HepG2 (cell line): ENCODE results near the gene MDP1. TPM values are rescaled to one million over a fixed set of nuclear protein-coding genes. Genes with fewer than 3 reads are reported as not detected.
A peak's percentile ranks its signal among the peaks of the same experiment; 100 is the strongest.

ENCODE experiments used
- BATF2 ChIP-seq: sonication (generic); formaldehyde crosslinking; IDR thresholded peaks from 2 replicates; pipeline ENCODE4 v1.8.0; 2022; ENCODE audit warnings: mild to moderate bottlenecking, missing genetic modification reagents, moderate library complexity
- FLYWCH1 ChIP-seq: sonication (generic); formaldehyde crosslinking; IDR thresholded peaks from 2 replicates; pipeline ENCODE4 v1.8.1; 2023; ENCODE audit warnings: mild to moderate bottlenecking, missing genetic modification reagents
- FOXC1 ChIP-seq: sonication (generic); formaldehyde crosslinking; IDR thresholded peaks from 2 replicates; pipeline ENCODE4 v1.8.0; 2022; ENCODE audit warnings: mild to moderate bottlenecking, missing genetic modification reagents, borderline replicate concordance
- FOXO4 ChIP-seq: sonication (generic); formaldehyde crosslinking; conservative IDR thresholded peaks from 2 replicates; pipeline ENCODE4 v1.8.1; 2023; ENCODE audit warnings: missing genetic modification reagents
- KLF16 ChIP-seq, 2 experiments: sonication (generic) in 1 of 2; formaldehyde crosslinking in 1 of 2; IDR thresholded peaks; 2 replicates each; pipeline versions ENCODE4 v1.6.1 to v1.8.0; 2016 to 2023; ENCODE audit warnings: missing genetic modification reagents in 2 of 2, missing compliant biosample characterization in 1 of 2
- MAZ ChIP-seq, 2 experiments: sonication (generic) in 1 of 2; formaldehyde crosslinking in 1 of 2; IDR thresholded peaks; 2 replicates each; pipeline versions ENCODE4 v1.5.0 to v1.6.1; 2012 to 2020; ENCODE audit warnings: low read depth in 2 of 2, mild to moderate bottlenecking in 2 of 2, borderline replicate concordance in 1 of 2, improper control_type of control experiment in 1 of 2, low read length in 1 of 2, missing genetic modification reagents in 1 of 2, moderate library complexity in 1 of 2
- MIER3 ChIP-seq: IDR thresholded peaks from 2 replicates; pipeline ENCODE4 v1.6.1; 2016; ENCODE audit warnings: missing compliant biosample characterization, borderline replicate concordance
- NBN ChIP-seq: fragments of 450-650 bp; conservative IDR thresholded peaks from 2 replicates; pipeline ENCODE4 v1.6.1; 2017
- NFYB ChIP-seq: sonication (generic); formaldehyde crosslinking; IDR thresholded peaks from 2 replicates; pipeline ENCODE4 v1.4.0; 2020; ENCODE audit warnings: missing genetic modification reagents
- NONO ChIP-seq, 2 experiments: fragments of 450-650 bp in 1 of 2; sonication (generic) in 1 of 2; formaldehyde crosslinking in 1 of 2; IDR thresholded peaks in 1 of 2; conservative IDR thresholded peaks in 1 of 2; 2 replicates each; pipeline versions ENCODE4 v1.6.1 to v1.8.0; 2017 to 2022; ENCODE audit warnings: mild to moderate bottlenecking in 1 of 2, missing genetic modification reagents in 1 of 2, moderate library complexity in 1 of 2
- RARG ChIP-seq: sonication (generic); formaldehyde crosslinking; IDR thresholded peaks from 2 replicates; pipeline ENCODE4 v1.4.0; 2020; ENCODE audit warnings: low read depth, mild to moderate bottlenecking, missing genetic modification reagents
- SRSF9 ChIP-seq: fragments of 200-400 bp; formaldehyde crosslinking; IDR thresholded peaks from 2 replicates; pipeline ENCODE4 v1.6.1; 2018; ENCODE audit warnings: borderline replicate concordance, mild to moderate bottlenecking, low read depth, low read length; ENCODE audit not compliant: insufficient read depth, poor library complexity, severe bottlenecking
- TOPORS ChIP-seq: sonication (generic); formaldehyde crosslinking; IDR thresholded peaks from 2 replicates; pipeline ENCODE4 v1.8.0; 2023; ENCODE audit warnings: mild to moderate bottlenecking, missing genetic modification reagents
- USF2 ChIP-seq, 2 experiments: sonication (generic) in 1 of 2; formaldehyde crosslinking in 1 of 2; IDR thresholded peaks; 2 replicates each; pipeline versions ENCODE4 v1.5.1 to v1.6.1; 2011 to 2020; ENCODE audit warnings: borderline replicate concordance in 1 of 2, low read depth in 1 of 2, low read length in 1 of 2, mild to moderate bottlenecking in 1 of 2, missing genetic modification reagents in 1 of 2, moderate library complexity in 1 of 2
- ZNF18 ChIP-seq: sonication (generic); formaldehyde crosslinking; IDR thresholded peaks from 2 replicates; pipeline ENCODE4 v1.8.0; 2022; ENCODE audit warnings: mild to moderate bottlenecking, missing genetic modification reagents; ENCODE audit not compliant: insufficient replicate concordance
- ZNF230 ChIP-seq: sonication (generic); formaldehyde crosslinking; IDR thresholded peaks from 2 replicates; pipeline ENCODE4 v1.4.0; 2020; ENCODE audit warnings: mild to moderate bottlenecking, missing genetic modification reagents
- ZNF253 ChIP-seq: sonication (generic); formaldehyde crosslinking; IDR thresholded peaks from 2 replicates; pipeline ENCODE4 v1.8.0; 2022; ENCODE audit warnings: mild to moderate bottlenecking, missing genetic modification reagents, borderline replicate concordance
- ZNF3 ChIP-seq: IDR thresholded peaks from 2 replicates; pipeline ENCODE4 v1.7.0; 2017; ENCODE audit warnings: inconsistent platforms
- ZNF660 ChIP-seq: sonication (generic); formaldehyde crosslinking; IDR thresholded peaks from 2 replicates; pipeline ENCODE4 v1.5.1; 2020; ENCODE audit warnings: mild to moderate bottlenecking, low read depth, missing genetic modification reagents, borderline replicate concordance
- ZNF768 ChIP-seq: sonication (generic); formaldehyde crosslinking; IDR thresholded peaks from 2 replicates; pipeline ENCODE4 v1.4.0; 2020; ENCODE audit warnings: missing genetic modification reagents
- polyA plus RNA-seq, 8 experiments: library from polyadenylated mRNA; depleted of rRNA in 3 of 8; stranded (reverse) in 7 of 8; unstranded in 1 of 8; fragments of >200 nt; fragmentation: Illumina TruSeq in 4 of 8; extraction: Trizol in 4 of 8; gene quantifications; 2 replicates each; pipeline versions ENCODE4 v1.2.1 to v1.2.3, GENCODE V29; 2011 to 2016; ENCODE audit warnings: low read depth in 4 of 8, missing spikeins in 1 of 8, mixed read lengths in 1 of 8; ENCODE audit not compliant: insufficient read depth in 1 of 8
- total RNA-seq, 5 experiments: library from RNA; depleted of rRNA; stranded (reverse); fragments of >200 nt; fragmentation: Illumina TruSeq; extraction: Trizol; gene quantifications; 2 replicates each; pipeline ENCODE4 v1.2.3, GENCODE V29; 2016; ENCODE audit warnings: low read depth in 1 of 5

The MDP1 gene
- total and polyA plus RNA-seq, 2 of the 13 experiments (the other 11 are each of a cell fraction or from before 2014, with no cell fraction given): 44.1 to 48.7 TPM

GRCh38 chr14:24215495-24216344 is at the start of gene MDP1 (continued):
- peak; percentile 93 for TF ChIP-seq ZNF768
- peak; percentile 58 to 98; a peak in 2 of 4 replicates for TF ChIP-seq KLF16 (CRISPR knock-in tag; IDR thresholded peaks at IDR 0.05)
- TF ChIP-seq TOPORS (CRISPR knock-in tag): peak; percentile 98
- peak; percentile 33 for TF ChIP-seq USF2 (IDR thresholded peaks at IDR 0.05; ENCODE audit: low read depth, low read length)
- TF ChIP-seq USF2 (CRISPR knock-in tag; IDR thresholded peaks at IDR 0.05; ENCODE audit: borderline replicate concordance): no peak; the same call in 1 of the 2 replicates
- peak; percentile 87; the same call in 1 of the 2 replicates for TF ChIP-seq BATF2 (CRISPR knock-in tag)
- no peak for TF ChIP-seq NONO (IDR thresholded peaks at IDR 0.05)
- TF ChIP-seq NONO (CRISPR knock-in tag; conservative IDR thresholded peaks at IDR 0.05): peak; percentile 100
- peak; percentile 99 for TF ChIP-seq ZNF230 (CRISPR knock-in tag)
- TF ChIP-seq RARG (CRISPR knock-in tag): peak; percentile 55; the same call in 1 of the 2 replicates
- TF ChIP-seq ZNF660 (CRISPR knock-in tag): no peak; the same call in 1 of the 2 replicates
- no peak for TF ChIP-seq SRSF9
- TF ChIP-seq FOXC1 (CRISPR knock-in tag): peak; percentile 98
- TF ChIP-seq ZNF253 (CRISPR knock-in tag): peak; percentile 97; the same call in 1 of the 2 replicates
- TF ChIP-seq NFYB (CRISPR knock-in tag): peak; percentile 55; the same call in 1 of the 2 replicates
- peak; percentile 92 for TF ChIP-seq ZNF18 (CRISPR knock-in tag)
- TF ChIP-seq NBN: no peak
- TF ChIP-seq MIER3 (CRISPR knock-in tag): peak; percentile 100
- peak; percentile 79; the same call in 1 of the 2 replicates for TF ChIP-seq MAZ (IDR thresholded peaks at IDR 0.05; ENCODE audit: borderline replicate concordance, low read depth, low read length)
- peak; percentile 95 for TF ChIP-seq MAZ (CRISPR knock-in tag; IDR thresholded peaks at IDR 0.05; ENCODE audit: low read depth)
- TF ChIP-seq FOXO4 (CRISPR knock-in tag): no peak
- TF ChIP-seq ZNF3 (CRISPR knock-in tag): peak; percentile 78
- no peak; the same call in 1 of the 2 replicates for TF ChIP-seq FLYWCH1 (CRISPR knock-in tag)
